Left cardiac atrium (tissue), 4 donors: Measurements from ENCODE around the gene PGS1. TPM values are rescaled to one million over a fixed set of nuclear protein-coding genes. Genes with fewer than 3 reads are reported as not detected.
"Not testable (repeated sequence)": the region's sequence is repeated elsewhere in the genome, so short reads cannot be mapped to it uniquely, and the experiment has no call there.

ENCODE experiments used
- ATAC-seq, 2 donors: fragments of 200-7000 bp; cut with Tn5 transposase; one replicate each; pipeline ENCODE4 v1.9.1; 2020; ENCODE audit warnings: mild to moderate bottlenecking in 2 of 2, moderate library complexity in 2 of 2
- DNase-seq: peaks from one replicate; pipeline ENCODE4 v3.0.0-alpha.2; 2020
- intact Hi-C, 2 donors: fragments of 100-400 bp; cut with DNase I; formaldehyde crosslinking; loops; one replicate each; pipeline versions ENCODE4 v1.14.1 to v1.15.1; 2022 to 2023
- long read RNA-seq: library from polyadenylated mRNA; unstranded; transcript quantifications from one replicate; pipeline ENCODE4 v2.0.0, GENCODE V29; 2021
- total RNA-seq, 2 donors: library from RNA; stranded (reverse); fragmentation: NEBNext Ultra II Directional; extraction: Animal tissue kit (Norgen Biotek cat#: 25700); gene quantifications; one replicate each; pipeline ENCODE4 v1.2.1, GENCODE V29; 2021
- donor health status: DM: no; HTN: yes; CAD: no.
- donor health status: DM: no; HTN: yes; CAD: no; lungs with severe emphysema.
- donor health status: DM: yes; HTN: yes; CAD: no.
- donor health status: Dilated cardiomyopathy.

PGS1 gene
- total RNA-seq, result 10 to 100 TPM; 17.7 to 24.3 TPM
- long read RNA-seq, transcript PGS1-201 (10 exons, 2,201 nt), result major isoform, 17 of 49 reads
- long read RNA-seq, partial matches to known transcripts, result 4 of 49 reads
- long read RNA-seq, other reads (novel, unspliced or antisense), result 28 of 49 reads

GRCh38 chr17:78378225-78379130 is at the start of gene PGS1:
PGS1 (plus strand) TSS chr17:78378649; CDS start chr17:78378666, 17 bp downstream.
- DNase-seq, result peak; percentile 87
- intact Hi-C loops, result no loop called here
- peak; percentile 86 to 91 for ATAC-seq

- intact Hi-C loops, result no loop called here
- ATAC-seq (peak in 1 of 2 donors; percentile 43), DNase-seq (no peak)
Observed at GRCh38 chr17:78329263-78330059, 49.0 kb upstream of the PGS1 start.

DNA sequence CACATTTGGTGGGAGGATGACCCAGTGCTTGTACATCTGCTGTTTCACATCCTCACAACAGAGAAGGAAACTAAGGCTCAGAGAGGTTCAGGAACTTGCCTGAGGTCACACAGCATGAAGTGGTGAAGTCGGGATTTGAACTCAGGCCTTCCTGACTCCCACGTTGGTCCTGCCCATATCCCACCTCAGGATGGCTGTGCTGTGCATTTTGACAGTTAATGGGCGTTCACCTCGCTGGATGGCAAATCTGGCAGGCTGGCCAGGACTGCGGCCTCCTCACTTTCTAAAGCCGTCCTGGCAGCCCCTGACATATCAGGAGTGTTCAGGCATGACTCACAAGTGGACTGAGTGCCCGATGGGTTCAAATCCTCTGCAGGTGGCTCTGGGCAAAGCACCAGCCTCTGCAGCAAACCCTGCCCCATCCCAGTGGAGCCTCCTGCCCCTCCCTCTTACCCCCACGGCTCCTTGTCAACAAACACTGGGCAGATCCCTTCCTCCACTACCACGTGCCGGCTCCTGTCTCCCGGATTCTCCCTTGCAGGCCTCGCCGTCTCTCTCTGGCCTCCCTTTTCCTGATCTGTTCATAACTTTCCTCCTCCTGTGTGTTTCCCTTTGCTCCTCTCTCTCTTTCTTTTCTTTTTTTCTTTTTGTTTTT is 47.8 kb upstream of the PGS1 start:
- ATAC-seq (peak; percentile 40 to 91), DNase-seq (no peak)
- intact Hi-C loops, result no loop called here

- ATAC-seq, intact Hi-C loops, DNase-seq: not testable (repeated sequence)
Observed at GRCh38 chr17:78331355-78331754, 47.1 kb upstream of the PGS1 start.

GRCh38 chr17:78332991-78333390 is 45.5 kb upstream of the PGS1 start:
- intact Hi-C loops, result no loop called here
- no peak for ATAC-seq

DNA sequence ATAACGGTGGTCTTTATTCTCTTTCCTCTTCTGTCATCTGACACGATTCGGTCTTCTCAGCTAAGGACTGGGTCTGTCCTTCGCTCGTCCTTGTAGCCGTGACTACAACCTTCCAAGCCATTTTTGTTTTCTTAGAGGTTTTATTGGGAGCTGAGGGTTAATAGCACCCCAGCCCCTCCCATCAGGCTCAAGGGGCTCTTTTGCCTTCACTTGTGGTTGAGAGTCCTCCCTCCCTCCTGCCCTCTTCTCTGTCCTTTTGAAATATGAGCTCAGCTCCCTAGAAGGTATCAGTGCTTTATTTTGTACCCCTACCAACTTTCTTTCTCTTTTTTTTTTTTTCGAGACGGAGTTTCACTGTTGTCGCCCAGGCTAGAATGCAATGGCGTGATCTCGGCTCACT is 43.2 kb upstream of the PGS1 start:
- intact Hi-C loops, result no loop called here
- DNase-seq, result no peak
- ATAC-seq, result no peak

More at GRCh38 chr17:78332991-78333390, 45.5 kb upstream of the PGS1 start:
- DNase-seq, result no peak

- intact Hi-C loops, result no loop called here
- ATAC-seq (peak in 1 of 2 donors; percentile 10), DNase-seq (no peak)
Observed at GRCh38 chr17:78337244-78338109, 41.0 kb upstream of the PGS1 start.

GRCh38 chr17:78338486-78339259 is 39.8 kb upstream of the PGS1 start:
- ATAC-seq, result no peak
- intact Hi-C loops, result no loop called here
- no peak for DNase-seq

DNA sequence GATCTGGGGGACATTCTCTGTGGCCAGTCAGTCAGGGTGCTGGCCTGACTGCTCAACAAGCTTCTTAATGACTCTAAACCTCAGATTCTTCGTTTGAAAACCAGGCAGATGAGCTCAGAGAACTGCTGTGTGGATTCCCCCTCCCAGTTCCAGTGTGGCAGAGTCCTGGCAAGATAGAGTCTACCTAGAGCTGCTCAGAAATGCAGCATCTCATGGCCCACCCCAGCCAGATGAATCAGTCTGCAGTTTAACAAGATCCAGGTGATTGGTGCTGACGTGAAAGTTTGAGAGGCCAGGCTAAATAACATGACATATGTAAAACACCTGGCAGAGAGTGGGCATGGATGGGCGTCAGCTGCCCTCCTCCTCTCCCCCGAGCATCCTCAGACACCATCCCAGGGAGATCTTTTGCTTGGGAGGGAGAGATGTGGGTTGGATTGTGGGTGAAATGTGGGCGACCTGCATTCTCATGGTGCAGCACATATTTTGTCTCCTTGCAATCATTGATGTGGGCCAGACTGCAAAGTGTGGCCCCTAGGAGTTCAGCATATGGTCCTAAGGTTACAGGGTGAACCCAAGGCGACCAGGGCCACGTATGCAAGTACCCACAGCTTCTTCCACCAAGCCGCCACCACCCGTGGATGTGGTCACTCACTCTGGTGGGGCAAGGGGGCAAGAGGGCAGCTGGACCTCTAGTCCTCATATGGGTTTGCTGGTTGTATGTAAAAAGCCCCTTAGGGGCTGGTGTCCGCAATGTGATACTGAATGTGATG is 38.1 kb upstream of the PGS1 start:
- ATAC-seq, result no peak
- DNase-seq, result no peak
- intact Hi-C loops, result no loop called here

- DNase-seq, result peak; percentile 89
- intact Hi-C loops, result no loop called here
Observed at GRCh38 chr17:78341559-78342448, 36.6 kb upstream of the PGS1 start.

GRCh38 chr17:78342449-78343186 is 35.8 kb upstream of the PGS1 start:
- DNase-seq (peak; percentile 82), ATAC-seq (peak; percentile 32 to 75)
- intact Hi-C loops, result no loop called here

More at GRCh38 chr17:78341559-78342448, 36.6 kb upstream of the PGS1 start:
- peak; percentile 70 to 82 for ATAC-seq

- DNase-seq, result peak; percentile 90
- ATAC-seq, result peak; percentile 49 to 72
- intact Hi-C loops, result no loop called here
Observed at GRCh38 chr17:78343187-78343542, 35.3 kb upstream of the PGS1 start.

DNA sequence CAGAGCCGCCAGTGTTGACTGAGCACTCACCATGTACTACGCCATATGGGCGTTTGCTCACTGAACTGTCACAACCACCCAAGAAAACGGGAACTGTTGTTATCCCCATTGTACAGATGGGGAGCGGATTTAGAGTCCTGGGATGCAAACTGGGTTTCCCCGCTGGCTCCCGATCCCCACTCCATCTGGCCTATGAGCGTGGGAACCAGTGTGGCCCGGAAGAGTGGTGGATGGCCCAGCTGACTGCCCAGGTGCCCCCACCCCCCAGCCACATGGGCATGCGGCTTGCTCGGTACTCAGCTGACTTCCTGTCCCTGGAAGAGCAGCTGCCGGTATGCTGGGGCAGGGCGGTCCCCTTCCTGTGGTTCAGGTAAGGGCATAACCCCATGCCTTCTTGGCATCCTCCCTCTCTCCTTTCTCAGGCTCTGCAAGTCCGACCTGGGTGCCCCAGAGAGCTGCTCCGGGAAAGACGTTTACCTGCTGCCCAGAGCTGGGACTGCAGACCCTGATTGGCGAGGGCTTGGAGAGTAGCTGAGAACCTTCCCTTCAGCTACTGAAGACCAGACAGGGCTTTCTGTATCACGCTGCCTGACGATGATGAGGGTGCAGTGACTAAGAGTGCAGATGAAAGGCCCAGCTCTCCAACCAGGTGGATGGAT is 34.8 kb upstream of the PGS1 start:
- DNase-seq, result peak; percentile 52
- intact Hi-C loops, result no loop called here

GRCh38 chr17:78344666-78345065 is 33.8 kb upstream of the PGS1 start:
- ATAC-seq (no peak), DNase-seq (no peak)
- intact Hi-C loops, result no loop called here

More for the DNA sequence above, 34.8 kb upstream of the PGS1 start:
- ATAC-seq, result no peak

GRCh38 chr17:78345172-78345571 is 33.3 kb upstream of the PGS1 start:
- DNase-seq (no peak), ATAC-seq (no peak)
- intact Hi-C loops, result no loop called here
